ENCODE measurements around the gene DENND2A. TPM values are rescaled to one million over a fixed set of nuclear protein-coding genes. Genes with fewer than 3 reads are reported as not detected.
"Not testable (repeated sequence)": the region's sequence is repeated elsewhere in the genome, so short reads cannot be mapped to it uniquely, and the experiment has no call there.

Gene DENND2A
- total and polyA plus RNA-seq, 3 experiments from 2014 or later, result not detected

DNA sequence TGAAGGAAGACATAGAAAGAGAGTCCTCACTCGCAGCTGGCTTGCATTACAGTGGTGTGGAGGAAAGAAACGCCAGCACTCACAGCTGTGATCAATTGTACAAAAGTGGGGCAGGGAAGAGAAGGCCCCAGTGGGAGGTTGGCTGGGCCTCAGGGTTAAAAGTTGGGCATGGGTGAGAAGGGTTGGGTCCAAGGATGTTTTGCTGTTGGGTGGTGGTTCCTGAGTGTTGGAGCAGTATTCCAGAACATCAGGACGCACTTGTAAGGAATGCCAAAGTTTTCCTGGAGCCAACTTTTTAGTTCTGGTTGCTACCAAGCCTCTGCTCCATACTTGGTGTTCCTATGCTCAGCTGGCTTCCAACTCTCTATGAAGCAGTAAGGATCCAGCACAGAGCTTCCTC is 105.9 kb downstream of the DENND2A start:
- peaks cover 10 to 34% of the 10 kb centered on the region in 2 donors for H3K27me3 Mint-ChIP-seq
- no peaks in the 10 kb centered on the region for H3K4me1 ChIP-seq (ENCODE audit: insufficient read depth, low read length)
- H3K4me3 Mint-ChIP-seq, result no peak overlapping the region
- no peak overlapping the region for H3K4me3 ChIP-seq (ENCODE audit: low read length)
- H3K36me3 ChIP-seq (ENCODE audit: insufficient read depth, low read length), result no peaks in the 10 kb centered on the region
- peaks cover 0 to 3% (median 0%) of the 10 kb centered on the region in 5 donors for H3K9me3 Mint-ChIP-seq
- no peaks in the 10 kb centered on the region for H3K9me3 ChIP-seq (ENCODE audit: low read length)
- POLR2A ChIA-PET, result no interaction called here
- H3K27me3 ChIP-seq (ENCODE audit: insufficient read depth, low read length, poor library complexity, severe bottlenecking), result no peaks in the 10 kb centered on the region
- H3K36me3 Mint-ChIP-seq, result peaks cover 0 to 4% (median 0%) of the 10 kb centered on the region in 3 donors
- DNase-seq, result no peak
- H3K27ac Mint-ChIP-seq, result no peak overlapping the region
- CTCF ChIA-PET, result interaction anchor here (1.7 kb wide), 1 partner anchor 14 kb away, joined by 4 read pairs; no protein-coding TSS in a partner anchor
- H3K27ac ChIP-seq (ENCODE audit: low read depth, low read length), result no peak overlapping the region
- no peaks in the 10 kb centered on the region for H3K4me1 Mint-ChIP-seq

GRCh38 chr7:140533394-140533872 is 107.2 kb downstream of the DENND2A start:
- no peak for DNase-seq
- peaks cover 0 to 4% (median 0%) of the 10 kb centered on the region in 3 donors for H3K36me3 Mint-ChIP-seq

DNA sequence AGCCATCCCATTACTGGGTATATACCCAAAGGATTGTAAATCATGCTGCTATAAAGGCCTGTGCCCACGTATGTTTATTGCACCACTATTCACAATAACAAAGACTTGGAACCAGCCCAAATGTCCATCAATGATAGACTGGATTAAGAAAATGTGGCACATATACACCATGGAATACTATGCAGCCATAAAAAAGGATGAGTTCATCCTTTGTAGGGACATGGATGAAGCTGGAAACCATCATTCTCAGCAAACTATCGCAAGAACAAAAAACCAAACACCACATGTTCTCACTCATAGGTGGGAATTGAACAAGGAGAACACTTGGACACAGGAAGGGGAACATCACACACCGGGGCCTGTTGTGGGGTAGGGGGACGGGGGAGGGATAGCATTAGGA is 111.2 kb downstream of the DENND2A start:
- DNase-seq; H3K27ac ChIP-seq (ENCODE audit: low read depth, low read length); H3K9me3 ChIP-seq (ENCODE audit: low read length); H3K4me3 ChIP-seq (ENCODE audit: low read length); H3K36me3 ChIP-seq (ENCODE audit: insufficient read depth, low read length); CTCF ChIA-PET; H3K36me3 Mint-ChIP-seq; H3K27me3 ChIP-seq (ENCODE audit: insufficient read depth, low read length, poor library complexity, severe bottlenecking); H3K4me3 Mint-ChIP-seq; POLR2A ChIA-PET; H3K9me3 Mint-ChIP-seq; H3K27ac Mint-ChIP-seq: not testable (repeated sequence)
- peaks cover 18 to 27% (median 22%) of the 10 kb centered on the region in 3 donors for H3K4me1 Mint-ChIP-seq
- peaks cover under 1 to 22% of the 10 kb centered on the region in 2 donors for H3K27me3 Mint-ChIP-seq
- peaks cover 14% of the 10 kb centered on the region for H3K4me1 ChIP-seq (ENCODE audit: insufficient read depth, low read length)

More at GRCh38 chr7:140533394-140533872, 107.2 kb downstream of the DENND2A start:
- no peaks in the 10 kb centered on the region for H3K36me3 ChIP-seq (ENCODE audit: insufficient read depth, low read length)
- no peak overlapping the region for H3K27ac ChIP-seq (ENCODE audit: low read depth, low read length)
- H3K4me1 Mint-ChIP-seq, result no peaks in the 10 kb centered on the region
- no peaks in the 10 kb centered on the region for H3K9me3 ChIP-seq (ENCODE audit: low read length)
- no peak overlapping the region for H3K27ac Mint-ChIP-seq
- ChIA-PET POLR2A (no interaction called here), CTCF (interaction anchor here (1.7 kb wide), 1 partner anchor 15 kb away, joined by 4 read pairs; no protein-coding TSS in a partner anchor)
- no peaks in the 10 kb centered on the region for H3K27me3 ChIP-seq (ENCODE audit: insufficient read depth, low read length, poor library complexity, severe bottlenecking)
- H3K27me3 Mint-ChIP-seq, result peaks cover 10 to 30% of the 10 kb centered on the region in 2 donors
- no peak overlapping the region for H3K4me3 Mint-ChIP-seq
- no peak overlapping the region for H3K4me3 ChIP-seq (ENCODE audit: low read length)
- H3K4me1 ChIP-seq (ENCODE audit: insufficient read depth, low read length), result no peaks in the 10 kb centered on the region
- peaks cover 0 to 3% (median 0%) of the 10 kb centered on the region in 5 donors for H3K9me3 Mint-ChIP-seq

DNA sequence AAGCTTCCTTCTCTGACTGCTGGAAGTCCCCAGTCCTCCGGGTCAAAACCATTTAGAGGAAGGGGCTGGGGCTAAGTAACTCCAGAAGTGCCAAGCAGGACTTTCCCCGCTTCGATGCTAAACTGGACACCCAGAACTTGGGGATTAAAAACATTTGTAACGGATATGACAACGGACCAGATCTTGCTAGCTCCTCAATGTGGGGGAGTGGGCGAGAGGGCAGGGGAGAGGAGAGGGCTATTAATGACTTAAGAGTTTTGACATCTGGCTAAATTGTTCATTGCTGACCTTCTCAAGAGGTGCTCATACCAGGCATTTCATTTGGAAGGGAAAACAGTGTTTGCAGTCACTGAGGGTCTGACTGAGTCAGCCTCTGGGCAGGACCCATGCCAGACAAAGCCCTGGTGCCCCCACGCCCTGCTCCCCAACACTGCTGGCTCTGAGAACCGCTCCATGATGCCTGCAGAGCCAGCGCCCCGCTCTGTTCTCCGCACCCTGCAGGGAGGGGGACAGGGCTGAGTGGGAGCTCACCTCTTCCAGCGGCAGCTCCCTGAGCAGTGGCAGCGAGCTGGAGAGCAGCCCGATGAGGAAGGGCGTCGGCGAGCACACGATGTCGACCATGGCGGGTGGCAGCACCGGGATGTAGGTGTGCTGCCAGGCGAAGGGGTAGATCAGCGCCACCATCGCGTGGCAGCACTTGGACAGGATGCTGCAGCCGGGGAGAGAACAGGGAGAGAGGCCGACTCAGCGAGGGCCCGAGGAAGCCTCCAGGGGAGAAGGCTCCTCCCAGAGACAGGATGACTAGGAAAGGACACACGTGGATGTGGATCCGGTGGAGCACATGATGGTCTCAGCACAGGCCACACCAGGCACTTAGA is 113.6 kb downstream of the DENND2A start:
- POLR2A ChIA-PET, result no interaction called here
- no peaks in the 10 kb centered on the region for H3K36me3 Mint-ChIP-seq
- H3K4me1 ChIP-seq (ENCODE audit: insufficient read depth, low read length), result peaks cover 14% of the 10 kb centered on the region
- H3K27ac ChIP-seq (ENCODE audit: low read depth, low read length), result no peak overlapping the region
- H3K4me3 Mint-ChIP-seq, result peak overlapping the region in 3 of 7 donors; percentile 8 to 75 (median 43)
- no peaks in the 10 kb centered on the region for H3K9me3 Mint-ChIP-seq
- H3K4me1 Mint-ChIP-seq, result peaks cover 18 to 34% (median 29%) of the 10 kb centered on the region in 3 donors
- H3K27me3 ChIP-seq (ENCODE audit: insufficient read depth, low read length, poor library complexity, severe bottlenecking), result no peaks in the 10 kb centered on the region
- peaks cover 0 to 8% of the 10 kb centered on the region in 2 donors for H3K27me3 Mint-ChIP-seq
- CTCF ChIA-PET, result interaction anchor here (1.3 kb wide), 1 partner anchor 9 kb away, joined by 3 read pairs; no protein-coding TSS in a partner anchor
- no peaks in the 10 kb centered on the region for H3K9me3 ChIP-seq (ENCODE audit: low read length)
- peak overlapping the region in 4 of 8 donors; percentile 15 to 51 (median 30) for H3K27ac Mint-ChIP-seq
- no peak overlapping the region for H3K4me3 ChIP-seq (ENCODE audit: low read length)
- DNase-seq, result no peak
- H3K36me3 ChIP-seq (ENCODE audit: insufficient read depth, low read length), result no peaks in the 10 kb centered on the region

DNA sequence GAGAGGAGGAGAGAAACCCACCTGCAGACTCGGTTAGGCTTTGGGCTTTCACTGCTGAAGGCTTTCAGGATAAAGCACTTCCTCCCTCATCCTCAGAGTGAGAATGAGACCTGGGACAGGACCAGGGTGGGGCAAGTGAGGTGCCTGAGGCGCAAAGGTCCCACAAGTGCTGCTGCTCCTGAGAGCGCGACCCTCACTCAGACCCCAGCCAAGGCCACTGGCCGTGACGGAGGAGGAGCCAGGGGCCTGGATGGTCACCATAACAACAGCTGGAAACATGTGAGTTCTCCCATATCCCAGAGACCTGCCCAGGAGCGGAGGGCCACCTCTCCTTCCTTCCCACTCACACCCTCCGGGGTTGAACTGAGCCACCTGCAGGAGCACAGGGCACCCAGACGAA is 114.4 kb downstream of the DENND2A start:
- no peaks in the 10 kb centered on the region for H3K27me3 ChIP-seq (ENCODE audit: insufficient read depth, low read length, poor library complexity, severe bottlenecking)
- CTCF ChIA-PET, result interaction anchor here (0.7 to 1.3 kb wide), 2 partner anchors 8 to 127 kb away, joined by 3 read pairs; no protein-coding TSS in a partner anchor
- Mint-ChIP-seq H3K36me3 (no peaks in the 10 kb centered on the region), H3K27ac (peak overlapping the region in 3 of 8 donors; percentile 8 to 82 (median 80)), H3K9me3 (no peaks in the 10 kb centered on the region), H3K4me1 (peaks cover 18 to 34% (median 29%) of the 10 kb centered on the region in 3 donors), H3K27me3 (peaks cover 0 to 7% of the 10 kb centered on the region in 2 donors), H3K4me3 (peak overlapping the region in 6 of 7 donors; percentile 36 to 59 (median 42))
- no peaks in the 10 kb centered on the region for H3K36me3 ChIP-seq (ENCODE audit: insufficient read depth, low read length)
- POLR2A ChIA-PET, result interaction anchor here (0.7 kb wide), 1 partner anchor 489 kb away, joined by 3 read pairs; the partner anchor contains the start of gene MRPS33
- no peaks in the 10 kb centered on the region for H3K9me3 ChIP-seq (ENCODE audit: low read length)
- no peak for DNase-seq
- H3K4me1 ChIP-seq (ENCODE audit: insufficient read depth, low read length), result peaks cover 14% of the 10 kb centered on the region
- no peak overlapping the region for H3K4me3 ChIP-seq (ENCODE audit: low read length)
- no peak overlapping the region for H3K27ac ChIP-seq (ENCODE audit: low read depth, low read length)

DNA sequence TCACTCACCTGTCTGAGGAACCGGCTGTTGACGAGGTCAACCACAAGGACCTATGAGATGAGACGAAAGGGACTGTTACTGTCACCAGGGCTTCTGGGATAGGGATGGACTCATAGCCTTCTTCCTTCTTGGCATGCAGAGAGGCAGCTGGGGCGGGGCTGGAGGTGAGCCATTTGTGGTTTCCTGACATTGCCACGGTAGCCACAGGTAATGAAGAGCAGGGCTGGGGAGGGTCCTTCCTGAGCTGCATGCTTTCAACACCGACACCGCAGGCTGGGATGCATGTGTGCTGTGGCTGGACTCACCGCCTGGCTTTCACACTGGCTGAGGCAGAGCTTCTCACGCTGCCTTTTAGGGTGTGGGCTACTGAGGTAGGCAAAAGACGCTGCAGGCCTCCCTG is 114.9 kb downstream of the DENND2A start:
- no peak overlapping the region for H3K4me3 ChIP-seq (ENCODE audit: low read length)
- Mint-ChIP-seq H3K4me1 (peaks cover 18 to 34% (median 29%) of the 10 kb centered on the region in 3 donors), H3K27ac (peak overlapping the region in 7 of 8 donors; percentile 8 to 82 (median 80)), H3K36me3 (no peaks in the 10 kb centered on the region), H3K27me3 (peaks cover 0 to 4% of the 10 kb centered on the region in 2 donors), H3K4me3 (peak overlapping the region in 6 of 7 donors; percentile 41 to 66 (median 49)), H3K9me3 (no peaks in the 10 kb centered on the region)
- H3K27ac ChIP-seq (ENCODE audit: low read depth, low read length), result no peak overlapping the region
- no peaks in the 10 kb centered on the region for H3K9me3 ChIP-seq (ENCODE audit: low read length)
- ChIA-PET POLR2A (interaction anchor here (0.7 kb wide), 1 partner anchor 489 kb away, joined by 3 read pairs; the partner anchor contains the start of gene MRPS33), CTCF (interaction anchor here (0.7 kb wide), 1 partner anchor 128 kb away, joined by 3 read pairs; no protein-coding TSS in a partner anchor)
- peaks cover 14% of the 10 kb centered on the region for H3K4me1 ChIP-seq (ENCODE audit: insufficient read depth, low read length)
- H3K27me3 ChIP-seq (ENCODE audit: insufficient read depth, low read length, poor library complexity, severe bottlenecking), result no peaks in the 10 kb centered on the region
- peak; percentile 5 to 53 (median 10) for DNase-seq
- no peaks in the 10 kb centered on the region for H3K36me3 ChIP-seq (ENCODE audit: insufficient read depth, low read length)

GRCh38 chr7:140521421-140521820 is 119.2 kb downstream of the DENND2A start:
- POLR2A ChIA-PET, result no interaction called here
- no peaks in the 10 kb centered on the region for H3K36me3 ChIP-seq (ENCODE audit: insufficient read depth, low read length)
- Mint-ChIP-seq H3K4me1 (peaks cover 13 to 24% (median 24%) of the 10 kb centered on the region in 3 donors), H3K27ac (peak overlapping the region in 1 of 8 donors; percentile 42), H3K36me3 (no peaks in the 10 kb centered on the region), H3K4me3 (no peak overlapping the region), H3K27me3 (peaks cover 7 to 15% of the 10 kb centered on the region in 2 donors), H3K9me3 (no peaks in the 10 kb centered on the region)
- H3K4me1 ChIP-seq (ENCODE audit: insufficient read depth, low read length), result peaks cover 10% of the 10 kb centered on the region
- no peaks in the 10 kb centered on the region for H3K9me3 ChIP-seq (ENCODE audit: low read length)
- H3K27ac ChIP-seq (ENCODE audit: low read depth, low read length), result no peak overlapping the region
- DNase-seq, result no peak
- H3K27me3 ChIP-seq (ENCODE audit: insufficient read depth, low read length, poor library complexity, severe bottlenecking), result no peaks in the 10 kb centered on the region
- no peak overlapping the region for H3K4me3 ChIP-seq (ENCODE audit: low read length)
- CTCF ChIA-PET, result interaction anchor here (0.9 to 1.9 kb wide), 2 partner anchors 23 to 131 kb away, joined by 3 to 5 read pairs; no protein-coding TSS in a partner anchor

- CTCF ChIA-PET, result no interaction called here
These were observed 121.6 kb downstream of the DENND2A start for GRCh38 chr7:140519007-140519399.

More at GRCh38 chr7:140519007-140519399, 121.6 kb downstream of the DENND2A start:
- Histone ChIP-seq H3K9me3 (ENCODE audit: low read length) (no peaks in the 10 kb centered on the region), H3K4me3 (ENCODE audit: low read length) (no peak overlapping the region), H3K36me3 (ENCODE audit: insufficient read depth, low read length) (no peaks in the 10 kb centered on the region), H3K4me1 (ENCODE audit: insufficient read depth, low read length) (no peaks in the 10 kb centered on the region), H3K27ac (ENCODE audit: low read depth, low read length) (no peak overlapping the region), H3K27me3 (ENCODE audit: insufficient read depth, low read length, poor library complexity, severe bottlenecking) (no peaks in the 10 kb centered on the region)
- no peak overlapping the region for H3K27ac Mint-ChIP-seq
- H3K27me3 Mint-ChIP-seq, result peaks cover 10 to 26% of the 10 kb centered on the region in 2 donors
- H3K4me1 Mint-ChIP-seq, result peaks cover 3 to 7% (median 7%) of the 10 kb centered on the region in 3 donors
- no peak overlapping the region for H3K4me3 Mint-ChIP-seq
- no peak for DNase-seq
- H3K9me3 Mint-ChIP-seq, result no peaks in the 10 kb centered on the region
- H3K36me3 Mint-ChIP-seq, result no peaks in the 10 kb centered on the region
- POLR2A ChIA-PET, result no interaction called here

All from CD8-positive, alpha-beta memory T cell (primary cell).